Right renal pelvis (tissue), 4 donors: Measurements from ENCODE around the gene NPY2R. TPM values are rescaled to one million over a fixed set of nuclear protein-coding genes. Genes with fewer than 3 reads are reported as not detected.

Experiments used
- DNase-seq, 4 donors: peaks; one replicate each; pipeline ENCODE4 v3.0.0-alpha.2; 2013; ENCODE audit warnings: low read depth in 4 of 4, low spot score in 3 of 4, missing footprints in 1 of 4
- polyA plus RNA-seq, 4 donors: library from polyadenylated mRNA; unstranded; fragments of 120-200 nt; gene quantifications; one replicate each; pipeline ENCODE4 v1.2.1, GENCODE V29; 2013; ENCODE audit not compliant: insufficient read length in 4 of 4

NPY2R gene
- polyA plus RNA-seq, 4 donors, result 0.40 to 0.94 (median 0.56) TPM

- DNase-seq, result no peak
These were observed 39.8 kb downstream of the NPY2R start for GRCh38 chr4:155248002-155248896.

- DNase-seq, result no peak
These were observed 40.7 kb downstream of the NPY2R start for GRCh38 chr4:155249016-155249566.

GRCh38 chr4:155252327-155252726 lies 43.9 kb downstream of the NPY2R start:
- DNase-seq, result no peak

- DNase-seq, result no peak
These were observed 55.0 kb downstream of the NPY2R start for GRCh38 chr4:155263480-155263879.

GRCh38 chr4:155265113-155265512 lies 56.7 kb downstream of the NPY2R start:
- no peak for DNase-seq

Other genes starting within 250 kb of the NPY2R start
- 10 to 100 TPM; 27.0 to 36.3 (median 33.3) TPM for gene MAP9, start 168.3 kb downstream of the NPY2R start, polyA plus RNA-seq